Measurements from ENCODE around the gene MSI2. TPM values are rescaled to one million over a fixed set of nuclear protein-coding genes. Genes with fewer than 3 reads are reported as not detected.

MSI2 gene
- total RNA-seq, 1 donor from 2014 or later, result 21.1 TPM

- no peaks in the 10 kb centered on the region for H3K27me3 ChIP-seq (ENCODE audit: control insufficient read depth, insufficient read depth, low read length)
- H3K4me3 ChIP-seq (ENCODE audit: low read depth, low read length), result no peak overlapping the region
- no peak for DNase-seq (ENCODE audit: low read depth)
- TF ChIP-seq, protein P1, sequence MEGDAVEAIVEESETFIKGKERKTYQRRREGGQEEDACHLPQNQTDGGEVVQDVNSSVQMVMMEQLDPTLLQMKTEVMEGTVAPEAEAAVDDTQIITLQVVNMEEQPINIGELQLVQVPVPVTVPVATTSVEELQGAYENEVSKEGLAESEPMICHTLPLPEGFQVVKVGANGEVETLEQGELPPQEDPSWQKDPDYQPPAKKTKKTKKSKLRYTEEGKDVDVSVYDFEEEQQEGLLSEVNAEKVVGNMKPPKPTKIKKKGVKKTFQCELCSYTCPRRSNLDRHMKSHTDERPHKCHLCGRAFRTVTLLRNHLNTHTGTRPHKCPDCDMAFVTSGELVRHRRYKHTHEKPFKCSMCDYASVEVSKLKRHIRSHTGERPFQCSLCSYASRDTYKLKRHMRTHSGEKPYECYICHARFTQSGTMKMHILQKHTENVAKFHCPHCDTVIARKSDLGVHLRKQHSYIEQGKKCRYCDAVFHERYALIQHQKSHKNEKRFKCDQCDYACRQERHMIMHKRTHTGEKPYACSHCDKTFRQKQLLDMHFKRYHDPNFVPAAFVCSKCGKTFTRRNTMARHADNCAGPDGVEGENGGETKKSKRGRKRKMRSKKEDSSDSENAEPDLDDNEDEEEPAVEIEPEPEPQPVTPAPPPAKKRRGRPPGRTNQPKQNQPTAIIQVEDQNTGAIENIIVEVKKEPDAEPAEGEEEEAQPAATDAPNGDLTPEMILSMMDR (IDR thresholded peaks at IDR 0.05; ENCODE audit: insufficient read depth, low read length, severe bottlenecking), result no peak
- FAIRE-seq, result no peak
- no peaks in the 10 kb centered on the region for H3K36me3 ChIP-seq (ENCODE audit: control insufficient read depth, insufficient read depth, low read length)
Measured at GRCh38 chr17:57340160-57340981, 84.0 kb downstream of the MSI2 start.

- Histone ChIP-seq H3K27me3 (ENCODE audit: control insufficient read depth, insufficient read depth, low read length) (no peaks in the 10 kb centered on the region), H3K36me3 (ENCODE audit: control insufficient read depth, insufficient read depth, low read length) (no peaks in the 10 kb centered on the region), H3K4me3 (ENCODE audit: low read depth, low read length) (no peak overlapping the region)
- no peak for DNase-seq (ENCODE audit: low read depth)
- FAIRE-seq, result no peak
- TF ChIP-seq, protein P1 (IDR thresholded peaks at IDR 0.05; ENCODE audit: insufficient read depth, low read length, severe bottlenecking), result no peak
Measured at GRCh38 chr17:57341611-57342540, 85.6 kb downstream of the MSI2 start.

DNA sequence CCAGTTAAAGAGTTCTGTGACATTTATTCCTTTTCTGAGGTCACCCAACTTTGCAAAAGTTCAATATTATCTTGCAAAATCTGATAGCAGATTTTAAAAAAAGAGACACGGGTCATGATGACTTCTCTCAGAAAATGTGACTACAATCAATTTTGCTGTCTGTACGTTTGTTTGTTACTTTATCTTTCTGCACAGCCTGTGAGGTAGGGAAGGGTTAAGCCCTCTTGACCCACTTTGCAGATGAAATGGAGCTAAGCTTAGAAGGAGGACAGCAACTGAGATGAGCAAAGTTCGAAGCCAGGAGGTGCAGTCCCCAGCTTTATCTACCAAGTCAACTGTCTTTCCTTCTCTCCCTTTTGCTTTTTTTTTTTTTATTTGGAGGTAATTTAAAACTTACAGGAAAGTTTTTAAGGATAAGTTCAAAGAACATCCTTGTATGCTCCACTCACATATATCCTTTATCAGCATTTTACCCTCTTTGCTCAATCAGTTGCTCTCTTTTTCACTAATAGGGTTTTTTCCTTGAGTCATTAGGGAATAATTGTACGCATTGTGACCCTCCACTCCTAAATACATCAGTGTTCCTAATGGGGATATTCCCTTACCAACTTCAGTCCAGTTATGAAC is 86.8 kb downstream of the MSI2 start:
- TF ChIP-seq, protein P1 (IDR thresholded peaks at IDR 0.05; ENCODE audit: insufficient read depth, low read length, severe bottlenecking), result no peak
- H3K36me3 ChIP-seq (ENCODE audit: control insufficient read depth, insufficient read depth, low read length), result peaks cover 2% of the 10 kb centered on the region
- no peak overlapping the region for H3K4me3 ChIP-seq (ENCODE audit: low read depth, low read length)
- DNase-seq (ENCODE audit: low read depth), result no peak
- no peak for FAIRE-seq
- no peaks in the 10 kb centered on the region for H3K27me3 ChIP-seq (ENCODE audit: control insufficient read depth, insufficient read depth, low read length)

DNA sequence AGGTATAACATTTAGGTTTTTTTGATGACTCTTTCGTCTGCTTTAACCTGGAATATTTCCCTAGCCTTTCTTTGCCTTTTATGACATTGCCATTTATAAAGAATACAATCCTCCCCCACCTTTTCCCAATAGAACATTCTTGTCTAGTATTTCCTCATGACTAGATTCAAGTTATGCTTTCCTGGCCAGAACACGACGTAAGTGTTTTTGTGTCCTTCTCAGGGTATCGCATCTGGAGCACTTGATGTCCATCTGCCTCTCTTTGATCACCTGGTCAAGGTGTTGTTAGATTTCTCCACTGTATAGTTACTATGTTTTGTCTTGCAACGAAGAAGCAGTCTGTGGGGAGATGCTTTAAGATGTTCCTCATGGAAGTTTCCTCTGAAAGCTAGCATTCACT is 87.4 kb downstream of the MSI2 start:
- peaks cover 2% of the 10 kb centered on the region for H3K36me3 ChIP-seq (ENCODE audit: control insufficient read depth, insufficient read depth, low read length)
- DNase-seq (ENCODE audit: low read depth) (no peak), FAIRE-seq (no peak)
- H3K27me3 ChIP-seq (ENCODE audit: control insufficient read depth, insufficient read depth, low read length), result no peaks in the 10 kb centered on the region
- TF ChIP-seq, protein P1 (IDR thresholded peaks at IDR 0.05; ENCODE audit: insufficient read depth, low read length, severe bottlenecking), result no peak
- no peak overlapping the region for H3K4me3 ChIP-seq (ENCODE audit: low read depth, low read length)

DNA sequence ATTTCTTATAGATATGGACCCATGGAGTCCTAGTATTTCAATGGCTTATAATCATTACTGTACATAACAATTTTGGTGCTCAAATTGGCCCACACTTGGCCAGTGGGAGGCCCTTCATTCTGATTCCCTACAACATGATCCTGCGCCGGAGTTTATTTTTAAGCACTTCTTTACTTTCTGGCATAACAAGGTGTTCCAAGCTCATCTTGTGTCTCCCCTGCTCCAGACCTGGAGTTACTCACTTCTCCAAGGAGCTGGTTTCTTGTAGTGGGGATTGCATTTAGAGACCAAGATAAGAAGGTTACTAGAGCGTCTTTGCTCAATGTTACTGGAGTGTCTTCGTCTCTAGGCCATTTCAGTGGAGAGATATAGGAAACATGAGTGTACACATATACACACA is 87.9 kb downstream of the MSI2 start:
- TF ChIP-seq, protein P1 (IDR thresholded peaks at IDR 0.05; ENCODE audit: insufficient read depth, low read length, severe bottlenecking), result no peak

More for the DNA sequence above, 87.9 kb downstream of the MSI2 start:
- no peak for DNase-seq (ENCODE audit: low read depth)
- H3K4me3 ChIP-seq (ENCODE audit: low read depth, low read length), result no peak overlapping the region
- H3K27me3 ChIP-seq (ENCODE audit: control insufficient read depth, insufficient read depth, low read length), result no peaks in the 10 kb centered on the region
- H3K36me3 ChIP-seq (ENCODE audit: control insufficient read depth, insufficient read depth, low read length), result peaks cover 2% of the 10 kb centered on the region
- no peak for FAIRE-seq

Measured in bronchial epithelial cell (primary cell).